B cell (primary cell): Measurements from ENCODE around the gene KCNC1.

Experiments
- CTCF ChIP-seq: fragments of 200-600 bp; IDR thresholded peaks from one replicate; pipeline ENCODE4 v1.8.0; 2022; ENCODE audit warnings: antibody characterized with exemption, mild to moderate bottlenecking
- EZH2 ChIP-seq: IDR thresholded peaks from 2 replicates; pipeline ENCODE4 v1.6.1; 2012; ENCODE audit warnings: borderline replicate concordance, low read depth, mild to moderate bottlenecking, moderate library complexity, low read length; ENCODE audit not compliant: insufficient read depth, poor library complexity, severe bottlenecking

DNA sequence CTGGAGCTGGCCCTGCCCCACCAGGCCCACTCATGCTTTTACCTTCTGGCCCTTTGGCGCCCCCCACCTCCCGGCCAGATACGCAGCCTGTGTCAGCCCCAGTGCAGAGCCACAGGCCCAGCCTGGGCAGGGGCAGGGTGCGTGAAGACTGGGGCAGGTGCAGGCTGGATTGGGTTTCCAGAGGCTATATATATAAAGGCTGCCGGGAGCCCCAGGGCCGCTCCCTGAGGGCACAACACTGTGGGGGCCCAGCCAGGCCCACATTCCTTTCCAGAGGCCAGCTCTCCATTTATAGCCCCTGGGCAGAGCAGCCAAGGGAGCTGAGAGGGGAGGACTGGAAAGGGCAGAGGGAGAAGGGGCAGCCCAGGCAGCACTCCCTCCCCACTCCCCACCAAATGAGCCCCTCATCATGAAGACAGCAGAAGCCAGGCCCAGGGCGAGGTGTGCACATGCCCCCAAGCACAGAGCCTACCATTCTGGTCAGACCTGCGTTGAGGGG lies 20.2 kb upstream of the KCNC1 start:
- TF ChIP-seq CTCF = no peak
- TF ChIP-seq EZH2 = no peak
